OCI-LY1 (cell line): ENCODE data around the gene MAPK12.
"Not testable (repeated sequence)": the region's sequence is repeated elsewhere in the genome, so short reads cannot be mapped to it uniquely, and the experiment has no call there.

ENCODE experiments used
- EZH2 ChIP-seq: fragments of 200-600 bp; sonication (generic), shearing (Covaris generic); IDR thresholded peaks from 2 replicates; pipeline ENCODE4 v1.8.0; 2017; ENCODE audit warnings: borderline replicate concordance, mixed run types, mild to moderate bottlenecking, antibody characterized with exemption, low read length, moderate library complexity, mixed read lengths
- TF ChIP-seq, protein P1 (sequence below): fragments of 200-600 bp; sonication (generic), shearing (Covaris generic); IDR thresholded peaks from 2 replicates; pipeline ENCODE4 v1.5.1; 2017; ENCODE audit warnings: mild to moderate bottlenecking, antibody characterized with exemption, low read length, moderate library complexity, mixed read lengths

DNA sequence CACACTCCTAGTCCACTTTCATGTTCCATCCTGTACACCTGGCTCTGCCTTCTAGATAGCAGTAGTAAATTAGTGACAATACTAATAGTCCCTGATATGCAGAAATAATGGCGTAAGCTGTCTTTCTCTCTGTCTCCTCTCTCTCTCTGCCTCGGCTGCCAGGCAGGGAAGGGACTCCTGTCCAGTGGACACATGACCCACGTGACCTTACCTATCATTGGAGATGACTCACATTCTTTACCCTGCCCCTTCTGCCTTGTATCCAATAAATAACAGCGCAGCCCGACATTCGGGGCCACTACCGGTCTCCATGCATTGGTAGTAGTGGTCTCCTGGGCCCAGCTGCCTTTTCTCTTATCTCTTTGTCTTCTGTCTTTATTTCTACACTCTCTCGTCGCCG lies 12.3 kb upstream of the MAPK12 start:
- TF ChIP-seq, protein P1, sequence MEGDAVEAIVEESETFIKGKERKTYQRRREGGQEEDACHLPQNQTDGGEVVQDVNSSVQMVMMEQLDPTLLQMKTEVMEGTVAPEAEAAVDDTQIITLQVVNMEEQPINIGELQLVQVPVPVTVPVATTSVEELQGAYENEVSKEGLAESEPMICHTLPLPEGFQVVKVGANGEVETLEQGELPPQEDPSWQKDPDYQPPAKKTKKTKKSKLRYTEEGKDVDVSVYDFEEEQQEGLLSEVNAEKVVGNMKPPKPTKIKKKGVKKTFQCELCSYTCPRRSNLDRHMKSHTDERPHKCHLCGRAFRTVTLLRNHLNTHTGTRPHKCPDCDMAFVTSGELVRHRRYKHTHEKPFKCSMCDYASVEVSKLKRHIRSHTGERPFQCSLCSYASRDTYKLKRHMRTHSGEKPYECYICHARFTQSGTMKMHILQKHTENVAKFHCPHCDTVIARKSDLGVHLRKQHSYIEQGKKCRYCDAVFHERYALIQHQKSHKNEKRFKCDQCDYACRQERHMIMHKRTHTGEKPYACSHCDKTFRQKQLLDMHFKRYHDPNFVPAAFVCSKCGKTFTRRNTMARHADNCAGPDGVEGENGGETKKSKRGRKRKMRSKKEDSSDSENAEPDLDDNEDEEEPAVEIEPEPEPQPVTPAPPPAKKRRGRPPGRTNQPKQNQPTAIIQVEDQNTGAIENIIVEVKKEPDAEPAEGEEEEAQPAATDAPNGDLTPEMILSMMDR: not testable (repeated sequence)
- not testable (repeated sequence) for TF ChIP-seq EZH2
